GM19372 (cell line): ENCODE results near the gene APRT.

Experiments used
- ATAC-seq: cut with Tn5 transposase; IDR thresholded peaks from one replicate; pipeline ENCODE4 v1.9.1; 2021; ENCODE audit warnings: mild to moderate bottlenecking, low read depth, moderate library complexity; ENCODE audit not compliant: unreplicated experiment

APRT gene

DNA sequence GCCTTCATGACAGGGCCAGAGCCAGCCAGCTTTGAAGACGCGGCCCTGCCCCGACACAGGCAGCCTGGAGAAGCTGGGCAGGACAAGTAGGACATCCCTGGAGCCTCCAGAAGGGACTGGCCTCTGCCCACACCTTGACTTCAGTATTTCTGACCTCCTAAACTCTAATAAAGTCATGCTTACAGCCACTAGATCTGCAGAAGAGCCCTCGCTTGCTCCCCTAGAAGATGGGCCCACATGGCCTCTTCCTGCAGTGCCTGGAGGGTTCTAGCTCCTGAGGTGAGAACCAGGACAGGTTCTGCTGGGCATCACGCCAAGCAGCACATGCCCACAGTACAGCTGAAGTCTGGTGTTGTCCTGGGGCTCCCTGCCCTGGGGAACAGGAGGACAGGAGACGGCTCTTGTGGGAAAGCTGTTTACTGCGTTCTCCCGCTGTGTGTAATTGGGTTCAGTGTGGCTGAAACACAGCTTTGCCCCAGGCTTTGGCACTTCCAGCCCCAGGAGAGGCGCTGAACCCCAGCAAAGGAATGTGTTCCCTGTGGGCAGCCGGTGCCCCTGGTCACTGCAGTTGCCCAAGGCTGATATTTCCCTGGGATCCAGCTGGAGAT is 2.6 kb downstream of the APRT start:
- no peak for ATAC-seq

DNA sequence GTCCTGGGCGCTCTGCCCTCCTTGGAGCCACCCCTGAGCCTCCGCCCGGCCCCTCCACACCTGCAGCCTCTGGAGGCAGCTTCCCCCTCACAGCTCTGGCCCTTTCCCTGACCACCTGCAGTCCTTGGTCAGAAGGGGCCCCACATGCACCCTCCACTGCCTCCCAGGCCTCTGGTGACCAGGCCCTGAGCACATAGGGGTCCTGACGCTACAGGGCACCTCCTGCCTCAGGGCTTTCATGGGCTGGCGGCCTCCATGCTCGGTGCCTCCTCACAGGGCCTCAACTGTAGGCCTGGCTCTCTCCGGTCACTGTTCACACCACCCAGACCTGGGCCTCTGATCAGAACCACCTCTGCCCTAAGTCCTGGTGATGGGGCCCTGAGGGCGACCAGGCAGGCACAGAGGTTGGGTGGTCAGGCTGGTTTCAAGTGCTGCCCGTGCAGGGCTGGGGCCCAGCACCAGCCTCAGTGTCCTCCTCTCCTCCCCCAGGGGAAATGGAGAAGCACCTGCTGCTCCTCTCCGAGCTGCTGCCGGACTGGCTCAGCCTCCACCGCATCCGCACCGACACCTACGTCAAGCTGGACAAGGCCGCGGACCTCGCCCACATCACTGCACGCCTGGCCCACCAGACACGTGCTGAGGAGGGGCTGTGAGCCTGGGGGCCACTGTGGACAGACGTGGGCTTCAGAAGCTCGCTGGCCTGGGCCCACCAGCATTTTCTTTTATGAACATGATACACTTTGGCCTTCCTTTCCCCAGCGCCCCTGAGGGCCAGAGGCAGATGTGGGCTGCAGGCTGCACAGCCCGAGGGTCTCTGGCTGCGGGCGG is 3.9 kb downstream of the APRT start:
- no peak for ATAC-seq

DNA sequence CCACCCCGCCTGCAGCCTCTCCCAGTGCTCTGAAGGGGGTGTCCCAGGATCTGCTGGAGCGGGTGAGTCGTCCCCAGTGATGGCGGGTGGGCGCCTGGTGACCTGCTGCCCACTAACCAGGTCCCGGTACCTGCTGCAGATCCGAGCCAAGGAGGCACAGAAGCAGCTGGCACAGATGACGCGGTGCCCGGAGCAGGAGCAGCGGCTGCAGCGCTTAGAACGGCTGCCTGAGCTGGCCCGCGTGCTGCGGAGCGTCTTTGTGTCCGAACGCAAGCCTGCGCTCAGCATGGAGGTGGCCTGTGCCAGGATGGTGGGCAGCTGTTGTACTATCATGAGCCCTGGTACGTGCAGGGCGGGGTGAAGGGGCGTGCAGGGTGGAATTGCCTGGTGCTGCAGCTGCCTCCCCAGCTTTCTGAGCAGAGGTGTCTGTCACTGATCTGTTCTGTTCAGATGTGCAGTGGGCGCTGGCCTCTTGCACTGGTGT is 4.5 kb downstream of the APRT start:
- ATAC-seq: no peak

DNA sequence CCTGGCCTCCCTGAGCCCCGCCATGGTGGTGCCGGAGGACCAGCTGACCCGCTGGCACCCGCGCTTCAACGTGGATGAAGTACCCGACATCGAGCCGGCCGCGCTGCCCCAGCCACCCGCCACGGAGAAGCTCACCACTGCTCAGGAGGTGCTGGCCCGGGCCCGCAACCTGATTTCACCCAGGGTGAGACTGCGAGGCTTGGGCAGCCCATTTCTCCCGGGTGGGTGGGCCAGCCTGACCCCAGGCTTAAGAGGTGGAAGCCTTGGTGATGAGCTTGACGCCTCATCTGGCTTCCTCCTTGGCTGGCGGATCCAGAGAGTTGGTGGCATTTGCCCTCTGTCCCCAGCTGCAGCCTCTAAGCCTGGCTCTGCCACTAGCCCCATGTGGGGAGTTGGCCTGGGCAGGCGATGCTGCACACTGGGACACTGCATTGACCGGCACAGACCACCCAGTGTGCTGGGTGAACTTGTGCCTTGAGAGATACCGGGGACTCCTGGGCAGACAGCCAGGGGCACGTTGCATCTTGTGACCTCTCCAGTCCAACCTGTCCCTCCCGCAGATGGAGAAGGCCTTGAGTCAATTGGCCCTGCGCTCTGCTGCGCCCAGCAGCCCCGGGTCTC is 5.1 kb downstream of the APRT start:
- no peak for ATAC-seq

DNA sequence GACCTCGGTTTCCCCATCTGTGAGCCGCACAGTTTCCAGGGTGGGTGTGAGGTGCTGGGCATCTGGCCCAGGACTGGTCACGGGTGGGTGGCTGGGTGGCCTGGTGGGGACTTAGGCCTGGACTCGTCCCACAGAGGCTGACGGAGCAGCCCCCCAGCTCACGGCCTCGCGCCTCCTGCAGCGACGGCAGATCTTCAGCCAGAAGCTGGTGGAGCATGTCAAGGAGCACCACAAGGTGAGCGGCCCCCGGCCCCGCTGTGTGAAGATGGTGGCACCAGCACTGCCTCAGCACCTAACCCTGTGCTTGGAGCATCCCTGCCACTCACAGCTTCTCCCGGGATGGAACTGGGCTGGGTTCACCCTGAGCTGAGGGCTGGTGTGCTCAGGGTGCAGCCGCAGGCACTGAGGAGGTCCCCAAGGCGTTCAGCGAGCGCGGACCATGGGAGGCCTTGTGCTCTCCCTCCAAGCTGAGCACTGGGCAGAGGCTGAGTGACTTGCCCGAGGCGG is 5.8 kb downstream of the APRT start:
- no peak for ATAC-seq

DNA sequence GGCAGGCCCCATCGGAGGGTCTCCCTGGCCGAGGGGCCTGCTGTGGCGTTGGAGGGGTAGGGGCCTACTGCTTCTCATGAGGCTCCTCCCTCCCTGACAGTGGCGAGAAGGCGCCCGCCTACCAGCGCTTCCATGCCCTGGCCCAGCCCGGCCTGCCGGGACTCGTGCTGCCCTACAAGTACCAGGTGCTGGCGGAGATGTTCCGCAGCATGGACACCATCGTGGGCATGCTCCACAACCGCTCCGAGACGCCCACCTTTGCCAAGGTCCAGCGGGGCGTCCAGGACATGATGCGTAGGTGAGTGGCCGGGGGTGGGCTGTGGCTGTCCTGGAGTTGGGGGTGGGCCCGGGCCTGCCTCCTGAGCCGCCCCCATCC is 6.4 kb downstream of the APRT start:
- no peak for ATAC-seq

DNA sequence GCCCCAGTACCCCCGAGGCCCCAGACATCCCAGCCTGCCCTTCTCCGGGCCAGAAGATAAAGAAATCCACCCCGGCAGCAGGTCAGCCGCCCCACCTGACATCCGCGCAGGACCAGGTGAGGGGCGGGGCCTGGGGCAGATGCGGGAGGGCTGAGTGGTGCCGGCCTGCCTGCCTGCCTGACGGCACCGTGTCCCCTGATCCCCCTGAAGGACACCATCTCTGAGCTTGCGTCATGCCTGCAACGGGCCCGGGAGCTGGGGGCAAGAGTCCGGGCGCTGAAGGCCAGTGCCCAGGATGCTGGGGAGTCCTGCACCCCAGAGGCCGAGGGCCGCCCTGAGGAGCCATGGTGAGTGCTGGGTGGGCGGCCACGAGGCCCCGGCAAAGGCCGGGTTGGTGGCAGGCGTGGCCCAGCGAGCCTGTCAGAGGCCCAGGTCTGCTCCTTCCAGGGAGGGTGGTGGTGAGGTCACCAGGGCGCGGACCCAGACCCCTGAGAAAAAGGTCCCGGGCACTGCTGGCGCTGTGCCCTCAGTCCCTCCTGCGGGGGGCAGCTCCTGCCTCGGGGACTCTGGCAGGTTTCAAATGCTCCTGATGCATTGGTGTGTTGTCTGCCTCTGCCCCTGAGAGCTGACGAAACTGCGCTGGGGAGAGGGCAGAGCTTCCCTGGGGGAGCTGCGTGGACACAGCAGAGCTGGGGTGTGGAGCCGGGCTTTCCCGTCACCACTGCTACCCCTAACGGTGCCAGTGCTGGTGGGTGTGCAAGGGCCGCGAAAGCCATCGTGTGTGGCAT is 7.0 kb downstream of the APRT start:
- ATAC-seq: no peak

DNA sequence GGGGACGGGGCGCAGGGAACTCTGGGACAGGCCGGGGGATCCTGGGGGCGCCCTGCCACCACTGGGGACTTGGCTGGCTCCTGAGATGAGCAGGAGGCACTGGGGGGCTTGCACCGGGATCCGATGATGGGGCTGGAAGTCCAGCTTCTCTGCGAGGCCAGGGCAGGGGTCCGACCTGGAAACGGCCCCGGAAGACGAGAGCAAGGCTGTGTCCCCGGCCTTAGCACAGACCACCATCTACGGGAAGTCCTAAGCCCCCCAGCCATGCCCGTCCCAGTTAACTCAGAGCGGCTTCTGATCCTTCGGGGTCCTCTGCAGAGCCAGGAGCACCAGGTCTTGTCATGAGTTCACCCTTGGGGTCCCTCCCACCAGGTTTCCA is 7.6 kb downstream of the APRT start:
- ATAC-seq: no peak

DNA sequence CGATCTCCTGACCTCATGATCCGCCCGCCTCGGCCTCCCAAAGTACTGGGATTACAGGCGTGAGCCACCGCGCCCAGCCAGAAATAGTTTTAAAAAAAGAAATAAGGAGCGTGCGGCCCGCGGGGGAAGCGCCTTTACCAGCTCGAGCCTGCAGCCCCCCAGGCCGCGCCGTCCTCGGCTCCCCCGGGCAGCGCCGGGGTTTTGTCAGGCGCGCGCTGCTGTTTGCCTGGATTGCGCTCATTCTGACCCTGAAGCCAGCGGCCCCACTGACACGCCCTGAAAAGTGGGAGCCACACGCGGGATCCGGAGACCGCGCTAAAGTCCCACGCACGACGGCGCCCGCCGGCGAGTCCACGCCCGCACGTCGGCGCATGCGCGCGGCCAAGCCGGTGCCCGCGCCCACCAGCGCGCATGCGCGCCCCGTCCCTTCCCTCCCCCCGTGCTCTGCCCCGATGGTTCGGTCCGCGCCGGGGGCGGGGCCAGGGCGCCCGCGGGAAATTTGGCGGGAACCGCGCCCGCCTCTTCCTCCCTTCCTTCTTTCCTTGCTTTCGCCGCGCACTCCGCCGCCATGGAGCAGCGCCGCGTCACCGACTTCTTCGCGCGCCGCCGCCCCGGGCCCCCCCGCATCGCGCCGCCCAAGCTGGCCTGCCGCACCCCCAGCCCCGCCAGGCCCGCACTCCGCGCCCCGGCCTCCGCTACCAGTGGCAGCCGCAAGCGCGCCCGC is 8.3 kb downstream of the APRT start, which contains the start of gene CDT1:
CDT1 (plus strand) TSS at position 526 of the 724 bp plus-strand sequence; CDS start at position 569, 43 bp downstream.
- peak; percentile 62 for ATAC-seq

DNA sequence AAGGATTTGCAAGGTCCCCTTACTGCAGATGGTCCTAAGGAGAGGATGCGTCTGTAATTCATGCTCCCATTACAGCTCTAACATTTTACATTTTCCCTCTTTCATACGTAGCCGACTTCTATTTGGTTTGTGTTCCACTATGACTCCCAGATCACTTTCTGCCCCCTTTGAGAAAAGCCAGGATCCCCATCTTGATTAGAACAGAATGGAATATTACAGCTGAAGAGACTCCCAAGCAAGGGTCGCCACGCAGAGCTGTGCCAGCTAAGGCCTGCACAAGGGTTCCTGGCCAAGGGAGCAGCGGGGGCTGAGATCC is 11.5 kb downstream of the APRT start:
- ATAC-seq: no peak

DNA sequence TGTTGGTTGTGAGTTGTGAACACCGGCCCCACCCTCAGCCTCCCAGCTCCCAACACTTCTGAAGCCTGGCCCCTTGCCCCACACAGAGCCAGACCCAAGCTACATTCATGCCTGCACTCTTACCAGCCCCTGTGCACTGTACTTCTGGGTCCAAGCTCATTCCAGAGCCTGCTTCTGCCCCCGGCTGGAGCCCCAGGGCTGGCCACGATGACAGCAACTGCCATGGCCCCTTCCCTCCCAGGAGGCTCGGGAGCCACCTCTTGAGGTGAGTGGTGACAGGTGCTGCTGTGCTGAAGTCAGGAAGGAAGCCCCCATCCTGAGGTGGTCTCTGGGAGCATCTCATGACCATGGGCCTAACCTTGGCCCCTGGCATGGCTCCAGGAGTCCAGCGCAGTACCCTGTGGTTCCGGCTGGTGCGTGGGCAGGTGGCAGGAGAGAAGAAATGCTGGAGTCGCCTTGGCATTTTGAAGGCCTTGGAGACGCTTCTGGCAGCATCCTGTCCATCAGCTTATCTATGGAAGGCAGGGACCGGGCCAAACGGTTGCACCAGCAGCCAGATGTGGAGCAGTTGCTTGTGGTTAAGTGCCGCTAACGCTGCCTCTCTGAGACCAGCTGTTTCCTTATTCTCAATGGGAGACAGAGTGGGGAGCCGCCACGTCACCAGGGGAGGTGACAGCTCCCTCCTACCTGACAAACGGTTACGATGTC is 12.0 kb downstream of the APRT start:
- no peak for ATAC-seq

DNA sequence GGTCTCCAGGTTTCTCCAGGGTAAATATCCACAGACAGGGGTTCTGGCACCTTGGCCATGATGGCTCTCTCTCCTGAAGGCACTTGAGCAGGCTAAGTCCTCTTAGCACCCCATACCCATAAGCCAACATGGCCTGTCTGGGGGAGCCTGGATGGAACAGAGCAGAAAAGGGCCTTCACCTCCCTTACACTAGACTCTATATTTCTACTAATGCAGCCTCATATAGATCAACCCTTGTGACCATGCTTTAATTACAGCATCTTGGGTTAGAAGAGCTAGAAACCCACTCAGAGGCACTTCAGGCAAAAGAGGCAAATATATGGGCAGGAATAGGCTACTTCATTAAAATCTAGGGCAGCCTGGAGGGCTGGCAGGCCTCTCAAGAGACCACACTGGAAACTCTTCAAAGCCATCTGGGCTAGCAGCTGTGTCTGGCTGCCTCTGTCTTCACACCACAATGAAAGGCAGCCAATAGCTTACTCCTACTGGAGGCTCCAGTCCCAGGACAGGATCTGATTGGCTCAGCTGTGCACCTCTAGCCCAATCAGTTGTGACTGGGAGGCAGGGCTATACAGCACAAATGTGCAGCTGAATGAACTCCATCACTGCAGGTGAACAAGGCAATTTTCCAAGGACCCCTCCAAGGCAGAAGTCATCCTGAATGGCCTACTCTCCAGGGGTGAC is 12.8 kb downstream of the APRT start:
- ATAC-seq: no peak

DNA sequence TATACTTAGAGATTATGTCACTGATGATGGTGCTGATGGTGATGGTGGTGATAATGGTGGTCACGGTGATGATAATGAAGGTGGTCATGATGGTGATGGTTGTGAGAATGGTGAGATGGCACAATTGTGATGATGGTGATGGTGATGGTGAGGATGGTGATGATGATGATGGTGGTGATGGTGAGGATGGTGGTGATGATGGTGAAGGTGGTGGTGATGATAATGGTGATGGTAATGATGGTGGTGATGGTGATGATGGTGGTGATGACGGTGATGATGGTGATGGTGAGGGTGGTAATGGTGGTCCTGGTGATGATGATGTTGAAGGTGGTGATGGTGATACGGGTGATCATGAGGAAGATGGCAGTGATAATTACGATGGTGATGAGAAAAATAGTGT is 13.7 kb downstream of the APRT start:
- no peak for ATAC-seq

DNA sequence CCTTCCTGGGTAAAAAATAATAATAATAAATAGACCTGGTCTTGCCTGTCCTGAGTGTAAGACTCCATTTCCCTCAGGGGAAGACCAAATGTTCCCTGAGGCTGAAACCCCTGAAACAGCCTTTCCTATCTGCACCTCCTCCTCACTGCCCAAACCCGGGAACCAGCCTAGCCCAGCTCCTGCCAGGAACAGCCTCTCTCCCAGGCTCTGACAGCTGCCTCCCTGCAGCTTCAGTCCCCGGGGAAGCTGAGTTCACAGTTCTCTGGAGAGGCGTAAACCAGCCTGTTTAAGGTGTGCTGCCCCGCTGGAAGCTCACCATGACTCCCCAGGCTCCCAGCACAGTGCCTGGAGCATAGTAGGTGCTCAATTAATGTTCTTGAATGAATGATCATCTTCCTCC is 15.4 kb downstream of the APRT start:
- no peak for ATAC-seq

DNA sequence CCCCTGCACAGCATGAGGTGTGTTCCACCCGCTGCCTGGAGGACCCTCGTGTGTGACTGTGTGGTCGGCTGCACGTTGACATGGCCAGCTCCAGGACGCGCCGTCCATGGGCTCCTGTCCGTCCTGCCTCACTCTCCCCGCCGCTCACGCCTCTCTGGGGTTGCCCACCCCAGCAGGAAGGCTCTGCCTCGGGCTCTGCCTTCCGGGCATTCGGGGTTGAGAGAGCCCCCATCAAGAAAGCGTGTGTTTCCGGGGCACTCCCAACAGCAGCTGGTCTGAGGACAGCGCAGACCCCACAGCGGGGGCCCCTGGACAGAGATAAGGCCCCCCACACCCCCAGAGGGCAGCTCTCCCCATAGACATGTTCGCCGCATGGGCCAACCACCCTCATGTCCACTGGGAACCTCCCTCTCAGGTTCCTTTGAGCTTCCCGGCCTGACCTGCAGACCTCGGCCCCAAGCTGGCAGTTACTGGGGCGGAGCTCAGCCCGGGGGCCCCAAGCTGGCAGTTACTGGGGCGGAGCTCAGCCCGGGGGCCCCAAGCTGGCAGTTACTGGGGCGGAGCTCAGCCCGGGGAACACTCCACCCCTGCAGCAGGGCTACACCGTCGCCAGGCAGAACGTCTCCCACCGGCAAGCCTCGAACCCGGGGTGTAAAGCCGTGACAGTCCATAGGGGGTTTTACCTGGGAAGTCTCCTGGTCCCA is 18.3 kb downstream of the APRT start:
- no peak for ATAC-seq

DNA sequence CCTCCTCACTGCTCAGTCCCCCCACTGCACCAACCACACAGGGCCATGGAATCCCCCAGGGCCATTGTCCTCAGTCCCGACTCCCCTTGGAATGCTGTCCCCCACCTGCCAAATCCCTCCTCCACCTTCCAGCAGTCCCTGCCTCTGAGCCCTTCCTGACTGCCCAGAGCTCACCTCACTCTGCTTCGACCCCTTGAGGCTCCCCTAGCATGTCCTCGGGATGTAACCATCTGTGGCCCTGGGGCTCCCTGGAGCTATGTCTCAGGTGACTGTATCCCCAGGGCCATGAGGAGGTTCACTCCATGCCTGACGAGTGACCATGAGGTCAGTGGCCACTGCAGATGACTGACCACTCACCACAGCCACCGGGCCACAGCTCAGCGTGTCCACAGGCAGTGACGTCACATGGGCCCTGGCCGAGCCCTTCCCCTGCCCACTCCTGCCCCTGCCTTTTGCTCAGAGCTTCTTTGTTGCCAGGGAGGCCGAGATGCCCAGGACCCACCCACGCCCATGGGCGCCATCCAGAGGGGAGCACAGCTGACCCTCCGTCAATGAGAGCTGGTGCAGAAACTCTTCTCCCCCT is 19.0 kb downstream of the APRT start:
- no peak for ATAC-seq

DNA sequence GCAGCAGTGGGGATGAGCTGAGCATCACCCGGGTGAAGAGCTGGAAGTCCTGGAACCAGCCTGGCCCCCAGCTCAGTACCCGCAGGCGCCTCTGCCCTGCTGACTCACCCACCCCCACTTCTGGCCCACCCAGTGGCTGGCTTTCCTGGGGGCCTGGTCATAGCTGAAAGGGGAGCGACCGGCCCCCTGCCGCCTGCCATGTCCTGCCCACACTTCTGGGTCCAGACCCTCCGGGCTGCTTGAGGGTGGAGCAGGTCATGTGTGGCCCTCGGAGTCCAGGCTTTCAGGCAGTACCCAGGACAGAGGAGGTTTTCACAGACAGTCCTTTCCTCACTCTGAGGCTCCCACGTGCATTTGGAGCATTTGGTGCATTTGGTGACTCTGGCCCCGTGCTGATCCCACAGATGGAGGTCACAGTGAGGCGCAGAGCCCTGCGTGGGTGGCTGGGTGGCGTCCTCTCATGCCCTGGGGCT is 19.6 kb downstream of the APRT start:
- no peak for ATAC-seq
